GM18511 (cell line): ENCODE measurements around the gene ENPP1.

Experiments used
- ATAC-seq: cut with Tn5 transposase; IDR thresholded peaks from one replicate; pipeline ENCODE4 v1.9.1; 2021; ENCODE audit warnings: mild to moderate bottlenecking, moderate library complexity; ENCODE audit not compliant: unreplicated experiment

ENPP1 gene

GRCh38 chr6:131807644-131808459 lies at the start of gene ENPP1:
Gene ENPP1 (plus strand): TSS chr6:131808020. CDS start chr6:131808036, 16 bp downstream.
- peak; percentile 73 for ATAC-seq

- no peak for ATAC-seq
Measured at GRCh38 chr6:131758920-131759319, 48.9 kb upstream of the ENPP1 start.

- no peak for ATAC-seq
Measured at GRCh38 chr6:131761060-131761761, 46.6 kb upstream of the ENPP1 start.

- no peak for ATAC-seq
Measured at GRCh38 chr6:131761762-131762067, 46.1 kb upstream of the ENPP1 start.

GRCh38 chr6:131762984-131763383 lies 44.8 kb upstream of the ENPP1 start:
- ATAC-seq = no peak

GRCh38 chr6:131763749-131764148 lies 44.1 kb upstream of the ENPP1 start:
- no peak for ATAC-seq

- no peak for ATAC-seq
Measured at GRCh38 chr6:131764350-131764749, 43.5 kb upstream of the ENPP1 start.

GRCh38 chr6:131765081-131765803 lies 42.6 kb upstream of the ENPP1 start:
- ATAC-seq = no peak

- no peak for ATAC-seq
Measured at GRCh38 chr6:131765804-131766135, 42.0 kb upstream of the ENPP1 start.

GRCh38 chr6:131766631-131767030 lies 41.2 kb upstream of the ENPP1 start:
- ATAC-seq = no peak

GRCh38 chr6:131768964-131769363 lies 38.9 kb upstream of the ENPP1 start:
- ATAC-seq = no peak

GRCh38 chr6:131769385-131770141 lies 38.3 kb upstream of the ENPP1 start:
- no peak for ATAC-seq

GRCh38 chr6:131770776-131771175 lies 37.0 kb upstream of the ENPP1 start:
- ATAC-seq = no peak

GRCh38 chr6:131773284-131773950 lies 34.4 kb upstream of the ENPP1 start:
- no peak for ATAC-seq

- ATAC-seq = no peak
Measured at GRCh38 chr6:131775886-131776285, 31.9 kb upstream of the ENPP1 start.

GRCh38 chr6:131776985-131777384 lies 30.8 kb upstream of the ENPP1 start:
- no peak for ATAC-seq

- ATAC-seq = no peak
Measured at GRCh38 chr6:131778169-131778568, 29.7 kb upstream of the ENPP1 start.

GRCh38 chr6:131779304-131779703 lies 28.5 kb upstream of the ENPP1 start:
- ATAC-seq = no peak

GRCh38 chr6:131780600-131780999 lies 27.2 kb upstream of the ENPP1 start:
- no peak for ATAC-seq

GRCh38 chr6:131781687-131782086 lies 26.1 kb upstream of the ENPP1 start:
- ATAC-seq = no peak

- ATAC-seq = no peak
Measured at GRCh38 chr6:131782764-131783163, 25.1 kb upstream of the ENPP1 start.
